GM12872 (cell line): Measurements from ENCODE around the gene MICA.

ENCODE experiments used
- TF ChIP-seq, protein P1 (sequence below): IDR thresholded peaks from 3 replicates; pipeline ENCODE4 v1.5.1; 2011; ENCODE audit warnings: low read depth, mild to moderate bottlenecking, low read length, moderate library complexity; ENCODE audit not compliant: insufficient read depth

Gene MICA

DNA sequence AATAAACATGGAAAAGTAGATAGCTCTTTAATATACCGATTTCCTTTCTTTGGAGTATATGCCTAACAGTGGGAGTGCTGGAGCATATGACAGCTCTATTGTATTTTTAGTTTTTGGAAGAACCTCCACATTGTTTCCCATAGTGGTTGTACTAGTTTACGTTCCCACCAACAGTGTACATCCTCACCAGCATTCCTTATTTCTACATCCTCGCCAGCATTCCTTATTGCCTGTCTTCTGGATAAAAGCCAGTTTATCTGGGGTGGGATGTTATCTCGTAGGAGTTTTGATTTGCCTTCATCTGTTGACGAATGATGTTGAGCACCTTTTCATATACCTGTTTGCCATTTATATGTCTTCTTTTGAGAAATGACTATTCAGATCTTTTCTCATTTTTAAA lies 2.6 kb downstream of the MICA start:
- TF ChIP-seq, protein P1, sequence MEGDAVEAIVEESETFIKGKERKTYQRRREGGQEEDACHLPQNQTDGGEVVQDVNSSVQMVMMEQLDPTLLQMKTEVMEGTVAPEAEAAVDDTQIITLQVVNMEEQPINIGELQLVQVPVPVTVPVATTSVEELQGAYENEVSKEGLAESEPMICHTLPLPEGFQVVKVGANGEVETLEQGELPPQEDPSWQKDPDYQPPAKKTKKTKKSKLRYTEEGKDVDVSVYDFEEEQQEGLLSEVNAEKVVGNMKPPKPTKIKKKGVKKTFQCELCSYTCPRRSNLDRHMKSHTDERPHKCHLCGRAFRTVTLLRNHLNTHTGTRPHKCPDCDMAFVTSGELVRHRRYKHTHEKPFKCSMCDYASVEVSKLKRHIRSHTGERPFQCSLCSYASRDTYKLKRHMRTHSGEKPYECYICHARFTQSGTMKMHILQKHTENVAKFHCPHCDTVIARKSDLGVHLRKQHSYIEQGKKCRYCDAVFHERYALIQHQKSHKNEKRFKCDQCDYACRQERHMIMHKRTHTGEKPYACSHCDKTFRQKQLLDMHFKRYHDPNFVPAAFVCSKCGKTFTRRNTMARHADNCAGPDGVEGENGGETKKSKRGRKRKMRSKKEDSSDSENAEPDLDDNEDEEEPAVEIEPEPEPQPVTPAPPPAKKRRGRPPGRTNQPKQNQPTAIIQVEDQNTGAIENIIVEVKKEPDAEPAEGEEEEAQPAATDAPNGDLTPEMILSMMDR, result no peak

DNA sequence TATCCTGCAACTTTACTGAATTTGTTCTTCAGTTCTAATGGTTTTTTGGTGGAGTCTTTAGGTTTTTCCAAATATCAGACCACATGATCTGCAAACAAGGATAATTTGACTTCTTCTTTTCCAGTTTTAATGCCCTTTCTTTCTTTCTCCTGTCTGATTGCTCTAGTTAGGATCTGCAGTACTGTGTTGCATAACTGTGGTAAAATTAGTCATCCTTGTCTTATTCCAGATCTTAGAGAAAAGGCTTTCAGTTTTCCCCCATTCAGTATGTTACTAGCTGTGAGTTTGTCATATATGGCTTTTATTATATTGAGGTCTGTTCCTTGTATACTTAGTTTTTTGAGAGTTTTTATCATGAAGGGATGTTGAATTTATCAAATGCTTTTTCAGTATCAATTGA lies 4.3 kb downstream of the MICA start:
- TF ChIP-seq, protein P1, result no peak

DNA sequence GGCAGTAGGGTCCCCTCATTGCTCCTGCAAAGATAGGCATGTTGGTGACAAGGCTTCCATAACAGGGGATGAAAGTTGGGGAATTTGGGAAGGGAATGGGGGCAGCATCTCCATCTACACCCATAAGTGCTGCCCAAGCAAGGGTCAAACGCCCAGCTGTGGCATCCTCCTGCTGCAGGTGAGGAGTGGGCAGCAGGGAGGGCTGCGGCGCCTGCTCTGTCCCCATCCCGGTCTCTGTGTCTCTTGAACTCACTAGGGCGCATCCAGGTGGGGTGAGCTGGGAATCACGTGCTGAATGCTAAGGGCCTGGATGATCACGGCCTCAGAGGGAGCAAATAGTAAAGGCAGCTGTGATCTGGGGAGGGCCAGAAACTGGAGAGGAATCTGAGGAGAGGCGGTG lies 9.1 kb downstream of the MICA start:
- TF ChIP-seq, protein P1, result no peak

DNA sequence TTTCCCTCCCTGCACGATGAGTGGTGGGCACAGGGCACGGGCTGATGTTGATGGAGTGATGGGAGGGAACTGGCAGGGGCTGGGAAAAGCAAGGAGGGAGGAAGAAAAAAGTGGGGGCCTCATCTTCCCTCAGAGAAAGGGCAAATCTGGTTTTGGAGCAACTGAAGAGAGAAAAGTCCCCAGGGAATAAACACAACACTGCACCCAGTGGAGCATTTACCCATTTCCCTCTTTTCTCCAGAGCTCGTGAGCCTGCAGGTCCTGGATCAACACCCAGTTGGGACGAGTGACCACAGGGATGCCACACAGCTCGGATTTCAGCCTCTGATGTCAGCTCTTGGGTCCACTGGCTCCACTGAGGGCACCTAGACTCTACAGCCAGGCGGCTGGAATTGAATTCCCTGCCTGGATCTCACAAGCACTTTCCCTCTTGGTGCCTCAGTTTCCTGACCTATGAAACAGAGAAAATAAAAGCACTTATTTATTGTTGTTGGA lies 11.4 kb downstream of the MICA start:
- TF ChIP-seq, protein P1, result no peak

DNA sequence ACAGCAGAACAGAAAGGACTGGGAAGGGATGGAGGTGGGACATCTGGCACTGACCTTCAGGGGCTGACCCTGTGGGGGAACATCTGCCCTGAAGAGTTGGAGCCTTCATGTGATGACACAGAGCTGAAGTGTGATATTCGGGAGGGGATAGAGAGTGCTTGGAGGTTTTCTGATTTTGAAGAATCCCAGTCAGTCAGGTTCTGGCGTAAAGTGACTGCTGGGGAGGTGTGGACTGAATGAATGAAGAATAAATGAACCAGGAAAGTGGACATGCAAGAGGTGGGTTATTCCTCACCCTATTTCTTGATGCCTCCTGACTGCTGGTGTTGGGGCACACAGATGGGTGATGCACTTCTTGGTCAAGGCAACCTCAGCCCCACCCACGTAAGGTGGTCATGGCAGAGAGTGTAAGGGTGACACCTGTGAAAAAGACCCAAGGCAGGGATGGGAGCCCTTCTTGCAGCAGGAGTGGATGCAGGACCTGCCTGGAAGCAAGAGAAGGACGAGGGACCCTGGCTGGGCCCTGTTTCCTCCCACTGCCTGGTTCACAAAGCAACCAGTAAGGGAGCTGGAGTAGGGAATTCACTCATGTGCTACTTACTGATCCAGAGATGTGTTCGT lies 13.1 kb downstream of the MICA start:
- TF ChIP-seq, protein P1, result no peak

DNA sequence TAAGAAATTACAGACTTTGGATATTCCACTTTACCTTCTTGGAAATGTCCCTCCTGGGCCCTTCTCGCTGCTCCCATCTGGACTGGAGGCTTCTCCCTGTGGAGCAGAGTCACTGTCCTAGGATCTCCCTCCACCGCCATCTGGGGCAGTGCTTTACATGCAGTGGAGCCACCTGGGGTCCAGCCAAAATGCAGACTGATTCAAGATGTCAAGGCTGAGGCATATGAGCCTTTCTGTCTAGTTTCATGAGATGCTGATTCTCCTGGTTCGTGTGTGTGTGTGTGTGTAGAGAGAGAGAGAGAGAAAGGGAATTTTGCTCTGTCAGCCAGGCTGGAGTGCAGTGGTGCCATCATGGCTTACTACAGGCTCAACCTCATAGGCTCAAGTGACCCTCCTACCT lies 14.9 kb downstream of the MICA start:
- TF ChIP-seq, protein P1, result no peak

DNA sequence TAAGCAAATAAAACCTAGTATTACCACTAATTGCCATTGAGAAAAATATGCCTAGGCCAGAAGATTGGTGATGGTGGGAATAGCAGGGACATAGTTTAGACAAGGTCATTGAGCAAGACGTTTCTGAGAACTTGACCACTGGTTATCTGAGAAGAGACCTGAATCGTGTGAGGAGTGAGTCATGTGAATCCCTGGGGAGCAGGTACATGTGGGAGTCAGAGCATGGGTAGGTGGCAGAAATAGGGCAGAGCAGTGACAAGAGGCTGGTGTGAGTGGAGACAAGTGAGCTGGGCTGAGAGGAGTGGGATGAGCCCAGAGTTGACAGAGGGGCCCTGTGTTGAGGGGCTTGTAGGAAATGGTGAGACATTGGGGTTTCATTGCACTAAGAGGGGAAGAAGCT lies 16.4 kb downstream of the MICA start:
- TF ChIP-seq, protein P1, result no peak
